ENCODE results near the gene NHEJ1. TPM values are rescaled to one million over a fixed set of nuclear protein-coding genes. Genes with fewer than 3 reads are reported as not detected.

The NHEJ1 gene
- total RNA-seq, 1 donor from 2014 or later, result 17.7 TPM

GRCh38 chr2:219119422-219120043, 41.1 kb downstream of the NHEJ1 start:
- H3K4me1 Mint-ChIP-seq (ENCODE audit: low read depth), result peaks cover 39% of the 10 kb centered on the region
- no peak overlapping the region for H3K27ac Mint-ChIP-seq
- H3K4me3 Mint-ChIP-seq (ENCODE audit: low read depth), result no peak overlapping the region

DNA sequence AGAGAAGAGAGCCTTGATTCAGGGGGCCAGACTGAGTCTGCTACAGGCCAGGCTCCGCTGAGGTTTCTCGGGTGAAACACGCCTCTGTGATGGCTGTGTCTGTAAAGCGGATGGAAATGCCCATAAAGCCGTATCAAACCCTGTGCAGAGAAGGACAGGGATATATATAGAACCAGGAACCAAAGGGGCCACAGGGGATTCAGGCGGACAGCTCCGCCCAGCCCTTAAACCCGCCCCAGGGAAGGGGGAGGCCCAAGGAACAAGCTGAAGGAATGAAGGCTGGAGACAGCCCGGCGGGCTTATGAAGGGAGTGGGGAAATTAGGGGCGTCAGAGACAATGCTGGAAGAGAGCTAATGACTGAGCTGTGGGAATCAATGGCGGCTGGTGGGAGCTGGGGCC, 42.1 kb downstream of the NHEJ1 start:
- H3K36me3 Mint-ChIP-seq (ENCODE audit: insufficient read depth), result peaks cover 2% of the 10 kb centered on the region
- no peaks in the 10 kb centered on the region for H3K9me3 Mint-ChIP-seq (ENCODE audit: low read depth)
- H3K4me3 Mint-ChIP-seq (ENCODE audit: low read depth), result no peak overlapping the region
- peaks cover 83% of the 10 kb centered on the region for H3K27me3 Mint-ChIP-seq
- no peak overlapping the region for H3K27ac Mint-ChIP-seq
- peaks cover 37% of the 10 kb centered on the region for H3K4me1 Mint-ChIP-seq (ENCODE audit: low read depth)
- TF ChIP-seq, protein P1, sequence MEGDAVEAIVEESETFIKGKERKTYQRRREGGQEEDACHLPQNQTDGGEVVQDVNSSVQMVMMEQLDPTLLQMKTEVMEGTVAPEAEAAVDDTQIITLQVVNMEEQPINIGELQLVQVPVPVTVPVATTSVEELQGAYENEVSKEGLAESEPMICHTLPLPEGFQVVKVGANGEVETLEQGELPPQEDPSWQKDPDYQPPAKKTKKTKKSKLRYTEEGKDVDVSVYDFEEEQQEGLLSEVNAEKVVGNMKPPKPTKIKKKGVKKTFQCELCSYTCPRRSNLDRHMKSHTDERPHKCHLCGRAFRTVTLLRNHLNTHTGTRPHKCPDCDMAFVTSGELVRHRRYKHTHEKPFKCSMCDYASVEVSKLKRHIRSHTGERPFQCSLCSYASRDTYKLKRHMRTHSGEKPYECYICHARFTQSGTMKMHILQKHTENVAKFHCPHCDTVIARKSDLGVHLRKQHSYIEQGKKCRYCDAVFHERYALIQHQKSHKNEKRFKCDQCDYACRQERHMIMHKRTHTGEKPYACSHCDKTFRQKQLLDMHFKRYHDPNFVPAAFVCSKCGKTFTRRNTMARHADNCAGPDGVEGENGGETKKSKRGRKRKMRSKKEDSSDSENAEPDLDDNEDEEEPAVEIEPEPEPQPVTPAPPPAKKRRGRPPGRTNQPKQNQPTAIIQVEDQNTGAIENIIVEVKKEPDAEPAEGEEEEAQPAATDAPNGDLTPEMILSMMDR (IDR thresholded peaks at IDR 0.05; ENCODE audit: unreplicated experiment), result no peak
- DNase-seq (ENCODE audit: low spot score, unreplicated experiment), result no peak

More at GRCh38 chr2:219119422-219120043, 41.1 kb downstream of the NHEJ1 start:
- TF ChIP-seq, protein P1 (IDR thresholded peaks at IDR 0.05; ENCODE audit: unreplicated experiment), result peak; percentile 77
- Mint-ChIP-seq H3K27me3 (peaks cover 80% of the 10 kb centered on the region), H3K9me3 (ENCODE audit: low read depth) (no peaks in the 10 kb centered on the region), H3K36me3 (ENCODE audit: insufficient read depth) (peaks cover 2% of the 10 kb centered on the region)
- peak; percentile 54 for DNase-seq (ENCODE audit: low spot score, unreplicated experiment)

DNA sequence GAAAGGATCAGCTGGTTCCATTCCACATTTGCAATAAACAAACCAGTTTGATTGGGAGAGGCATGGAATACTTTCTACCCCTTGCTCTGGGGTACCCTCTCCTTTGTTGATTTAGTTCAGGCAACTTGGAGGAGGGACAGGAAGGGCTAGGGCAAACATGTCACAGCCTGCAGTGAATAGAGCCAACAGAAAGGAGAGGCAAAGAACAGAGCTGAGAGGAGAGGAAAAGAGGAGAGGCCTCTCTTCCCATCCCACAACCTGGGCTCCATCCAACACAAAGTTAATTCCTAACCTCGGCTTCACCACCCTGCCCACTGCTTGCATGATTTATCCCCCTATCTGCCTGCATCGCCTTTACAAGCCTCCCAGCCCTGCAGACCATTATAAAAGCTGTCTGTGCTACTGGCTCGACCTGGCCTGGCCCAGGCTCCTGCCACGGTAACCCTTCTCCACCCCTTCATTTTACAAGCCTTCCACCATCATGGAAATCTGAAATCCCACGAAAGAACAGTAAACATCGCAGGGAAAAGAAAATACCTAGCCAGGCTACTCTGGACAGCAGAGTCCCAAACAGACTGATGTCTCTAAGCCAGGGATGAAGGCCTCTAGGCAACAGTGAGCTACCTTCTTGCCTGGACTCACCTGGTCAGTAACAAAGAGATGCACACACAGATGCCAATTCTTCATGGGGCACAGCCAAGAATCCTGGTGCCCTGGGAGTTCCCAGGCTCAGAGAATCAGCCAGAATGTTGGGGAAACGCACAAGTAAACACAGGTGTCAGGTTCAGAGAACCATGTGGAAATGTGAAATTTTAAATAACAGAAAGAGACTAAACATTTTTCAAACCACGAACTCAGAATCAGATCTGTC, 43.6 kb downstream of the NHEJ1 start:
- Mint-ChIP-seq H3K9me3 (ENCODE audit: low read depth) (no peaks in the 10 kb centered on the region), H3K4me3 (ENCODE audit: low read depth) (no peak overlapping the region), H3K27ac (peak overlapping the region; percentile 82), H3K36me3 (ENCODE audit: insufficient read depth) (no peaks in the 10 kb centered on the region), H3K4me1 (ENCODE audit: low read depth) (peaks cover 29% of the 10 kb centered on the region), H3K27me3 (peaks cover 82% of the 10 kb centered on the region)
- no peak for DNase-seq (ENCODE audit: low spot score, unreplicated experiment)
- TF ChIP-seq, protein P1 (IDR thresholded peaks at IDR 0.05; ENCODE audit: unreplicated experiment), result no peak

DNA sequence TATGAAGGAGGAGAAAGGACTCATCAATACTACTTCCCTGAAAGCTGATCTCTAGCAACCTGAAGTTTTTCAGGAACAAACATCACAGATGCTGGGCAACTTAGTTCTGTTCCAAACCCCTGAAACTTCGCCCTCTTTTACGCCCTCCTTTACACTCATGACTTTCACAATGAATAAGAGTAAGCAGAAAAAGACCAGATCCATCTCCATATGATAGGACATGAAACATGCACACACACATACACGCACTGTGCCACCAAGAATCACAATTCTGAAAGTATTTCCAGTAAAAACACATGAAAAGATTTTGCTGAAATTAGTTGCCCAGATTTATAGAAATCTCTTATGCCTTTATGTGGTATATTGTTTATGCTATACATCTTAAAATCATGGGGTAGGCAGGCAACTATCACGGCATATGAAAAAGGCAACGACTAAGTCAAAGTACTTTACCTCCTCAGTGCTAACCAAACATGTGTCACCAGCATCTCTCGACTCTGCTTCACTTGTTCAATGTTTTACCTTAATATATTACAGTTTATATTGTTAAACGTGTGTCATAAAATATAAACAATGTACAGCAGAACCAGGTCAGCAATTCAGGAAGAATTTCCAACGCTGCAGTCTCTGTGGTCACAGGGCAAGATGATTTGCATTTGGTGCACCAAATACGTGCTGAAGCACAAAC, 47.8 kb downstream of the NHEJ1 start:
- peak overlapping the region; percentile 47 for H3K27ac Mint-ChIP-seq

More for the DNA sequence above, 47.8 kb downstream of the NHEJ1 start:
- TF ChIP-seq, protein P1 (IDR thresholded peaks at IDR 0.05; ENCODE audit: unreplicated experiment), result no peak
- DNase-seq (ENCODE audit: low spot score, unreplicated experiment), result no peak
- H3K27me3 Mint-ChIP-seq, result peaks cover 76% of the 10 kb centered on the region
- H3K4me1 Mint-ChIP-seq (ENCODE audit: low read depth), result peaks cover 45% of the 10 kb centered on the region
- no peaks in the 10 kb centered on the region for H3K9me3 Mint-ChIP-seq (ENCODE audit: low read depth)
- no peak overlapping the region for H3K4me3 Mint-ChIP-seq (ENCODE audit: low read depth)
- no peaks in the 10 kb centered on the region for H3K36me3 Mint-ChIP-seq (ENCODE audit: insufficient read depth)

Measured in progenitor cell of endocrine pancreas (in vitro differentiated cells).